ENCODE measurements around the gene PDLIM1.

The PDLIM1 gene

GRCh38 chr10:95196046-95196445, 94.8 kb downstream of the PDLIM1 start:
- no peak for DNase-seq

GRCh38 chr10:95193944-95194343, 96.9 kb downstream of the PDLIM1 start, which contains the start of gene ACSM6:
ACSM6 (plus strand) TSS chr10:95194238; CDS start chr10:95194486, 248 bp downstream.
- DNase-seq, result no peak

- no peak for DNase-seq
These were observed 102.2 kb downstream of the PDLIM1 start for GRCh38 chr10:95188593-95188992.

GRCh38 chr10:95187617-95188016, 103.2 kb downstream of the PDLIM1 start:
- no peak for DNase-seq

Data from stimulated activated naive CD4-positive, alpha-beta T cell (primary cell).